Measurements from ENCODE around the gene TDRD15. TPM values are rescaled to one million over a fixed set of nuclear protein-coding genes. Genes with fewer than 3 reads are reported as not detected.

TDRD15 gene
- total and polyA plus RNA-seq, 2 of the 13 experiments (the other 11 are each of a cell fraction or from before 2014, with no cell fraction given): 0.12 to 0.29 TPM

GRCh38 chr2:21083482-21083881, 40.3 kb upstream of the TDRD15 start (continued):
- TF ChIP-seq, protein P1, sequence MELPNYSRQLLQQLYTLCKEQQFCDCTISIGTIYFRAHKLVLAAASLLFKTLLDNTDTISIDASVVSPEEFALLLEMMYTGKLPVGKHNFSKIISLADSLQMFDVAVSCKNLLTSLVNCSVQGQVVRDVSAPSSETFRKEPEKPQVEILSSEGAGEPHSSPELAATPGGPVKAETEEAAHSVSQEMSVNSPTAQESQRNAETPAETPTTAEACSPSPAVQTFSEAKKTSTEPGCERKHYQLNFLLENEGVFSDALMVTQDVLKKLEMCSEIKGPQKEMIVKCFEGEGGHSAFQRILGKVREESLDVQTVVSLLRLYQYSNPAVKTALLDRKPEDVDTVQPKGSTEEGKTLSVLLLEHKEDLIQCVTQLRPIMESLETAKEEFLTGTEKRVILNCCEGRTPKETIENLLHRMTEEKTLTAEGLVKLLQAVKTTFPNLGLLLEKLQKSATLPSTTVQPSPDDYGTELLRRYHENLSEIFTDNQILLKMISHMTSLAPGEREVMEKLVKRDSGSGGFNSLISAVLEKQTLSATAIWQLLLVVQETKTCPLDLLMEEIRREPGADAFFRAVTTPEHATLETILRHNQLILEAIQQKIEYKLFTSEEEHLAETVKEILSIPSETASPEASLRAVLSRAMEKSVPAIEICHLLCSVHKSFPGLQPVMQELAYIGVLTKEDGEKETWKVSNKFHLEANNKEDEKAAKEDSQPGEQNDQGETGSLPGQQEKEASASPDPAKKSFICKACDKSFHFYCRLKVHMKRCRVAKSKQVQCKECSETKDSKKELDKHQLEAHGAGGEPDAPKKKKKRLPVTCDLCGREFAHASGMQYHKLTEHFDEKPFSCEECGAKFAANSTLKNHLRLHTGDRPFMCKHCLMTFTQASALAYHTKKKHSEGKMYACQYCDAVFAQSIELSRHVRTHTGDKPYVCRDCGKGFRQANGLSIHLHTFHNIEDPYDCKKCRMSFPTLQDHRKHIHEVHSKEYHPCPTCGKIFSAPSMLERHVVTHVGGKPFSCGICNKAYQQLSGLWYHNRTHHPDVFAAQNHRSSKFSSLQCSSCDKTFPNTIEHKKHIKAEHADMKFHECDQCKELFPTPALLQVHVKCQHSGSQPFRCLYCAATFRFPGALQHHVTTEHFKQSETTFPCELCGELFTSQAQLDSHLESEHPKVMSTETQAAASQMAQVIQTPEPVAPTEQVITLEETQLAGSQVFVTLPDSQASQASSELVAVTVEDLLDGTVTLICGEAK (IDR thresholded peaks at IDR 0.05): no peak
- TF ChIP-seq, protein P1 (CRISPR knock-in tag; IDR thresholded peaks at IDR 0.05): no peak
- TF ChIP-seq SRSF9 (IDR thresholded peaks at IDR 0.05; ENCODE audit: borderline replicate concordance, insufficient read depth, low read depth, low read length, poor library complexity, severe bottlenecking) (no peak), HCFC1 (IDR thresholded peaks at IDR 0.05; ENCODE audit: low read depth, low read length) (no peak), FOXP1 (IDR thresholded peaks at IDR 0.05) (no peak), FOXP1 (CRISPR knock-in tag; IDR thresholded peaks at IDR 0.05) (no peak), PAWR (CRISPR knock-in tag; IDR thresholded peaks at IDR 0.05; ENCODE audit: borderline replicate concordance) (no peak), RXRA (CRISPR knock-in tag; IDR thresholded peaks at IDR 0.05) (no peak), ZNF33B (CRISPR knock-in tag; IDR thresholded peaks at IDR 0.05) (no peak), ZNF816 (CRISPR knock-in tag; IDR thresholded peaks at IDR 0.05; ENCODE audit: borderline replicate concordance) (no peak), ZNF160 (CRISPR knock-in tag; IDR thresholded peaks at IDR 0.05) (no peak)
- TF ChIP-seq, protein P2, sequence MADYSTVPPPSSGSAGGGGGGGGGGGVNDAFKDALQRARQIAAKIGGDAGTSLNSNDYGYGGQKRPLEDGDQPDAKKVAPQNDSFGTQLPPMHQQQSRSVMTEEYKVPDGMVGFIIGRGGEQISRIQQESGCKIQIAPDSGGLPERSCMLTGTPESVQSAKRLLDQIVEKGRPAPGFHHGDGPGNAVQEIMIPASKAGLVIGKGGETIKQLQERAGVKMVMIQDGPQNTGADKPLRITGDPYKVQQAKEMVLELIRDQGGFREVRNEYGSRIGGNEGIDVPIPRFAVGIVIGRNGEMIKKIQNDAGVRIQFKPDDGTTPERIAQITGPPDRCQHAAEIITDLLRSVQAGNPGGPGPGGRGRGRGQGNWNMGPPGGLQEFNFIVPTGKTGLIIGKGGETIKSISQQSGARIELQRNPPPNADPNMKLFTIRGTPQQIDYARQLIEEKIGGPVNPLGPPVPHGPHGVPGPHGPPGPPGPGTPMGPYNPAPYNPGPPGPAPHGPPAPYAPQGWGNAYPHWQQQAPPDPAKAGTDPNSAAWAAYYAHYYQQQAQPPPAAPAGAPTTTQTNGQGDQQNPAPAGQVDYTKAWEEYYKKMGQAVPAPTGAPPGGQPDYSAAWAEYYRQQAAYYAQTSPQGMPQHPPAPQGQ (CRISPR knock-in tag; IDR thresholded peaks at IDR 0.05; ENCODE audit: borderline replicate concordance): no peak

Measured in HepG2 (cell line).